ENCODE results near the gene NETO2. TPM values are rescaled to one million over a fixed set of nuclear protein-coding genes. Genes with fewer than 3 reads are reported as not detected.
"Not testable (repeated sequence)": the region's sequence is repeated elsewhere in the genome, so short reads cannot be mapped to it uniquely, and the experiment has no call there.

Gene NETO2, protein sequence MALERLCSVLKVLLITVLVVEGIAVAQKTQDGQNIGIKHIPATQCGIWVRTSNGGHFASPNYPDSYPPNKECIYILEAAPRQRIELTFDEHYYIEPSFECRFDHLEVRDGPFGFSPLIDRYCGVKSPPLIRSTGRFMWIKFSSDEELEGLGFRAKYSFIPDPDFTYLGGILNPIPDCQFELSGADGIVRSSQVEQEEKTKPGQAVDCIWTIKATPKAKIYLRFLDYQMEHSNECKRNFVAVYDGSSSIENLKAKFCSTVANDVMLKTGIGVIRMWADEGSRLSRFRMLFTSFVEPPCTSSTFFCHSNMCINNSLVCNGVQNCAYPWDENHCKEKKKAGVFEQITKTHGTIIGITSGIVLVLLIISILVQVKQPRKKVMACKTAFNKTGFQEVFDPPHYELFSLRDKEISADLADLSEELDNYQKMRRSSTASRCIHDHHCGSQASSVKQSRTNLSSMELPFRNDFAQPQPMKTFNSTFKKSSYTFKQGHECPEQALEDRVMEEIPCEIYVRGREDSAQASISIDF
- 10 to 100 TPM in 2 of 6 donors, 1 to 10 TPM in 4; 1.0 to 13.7 (median 7.2) TPM for total RNA-seq

DNA sequence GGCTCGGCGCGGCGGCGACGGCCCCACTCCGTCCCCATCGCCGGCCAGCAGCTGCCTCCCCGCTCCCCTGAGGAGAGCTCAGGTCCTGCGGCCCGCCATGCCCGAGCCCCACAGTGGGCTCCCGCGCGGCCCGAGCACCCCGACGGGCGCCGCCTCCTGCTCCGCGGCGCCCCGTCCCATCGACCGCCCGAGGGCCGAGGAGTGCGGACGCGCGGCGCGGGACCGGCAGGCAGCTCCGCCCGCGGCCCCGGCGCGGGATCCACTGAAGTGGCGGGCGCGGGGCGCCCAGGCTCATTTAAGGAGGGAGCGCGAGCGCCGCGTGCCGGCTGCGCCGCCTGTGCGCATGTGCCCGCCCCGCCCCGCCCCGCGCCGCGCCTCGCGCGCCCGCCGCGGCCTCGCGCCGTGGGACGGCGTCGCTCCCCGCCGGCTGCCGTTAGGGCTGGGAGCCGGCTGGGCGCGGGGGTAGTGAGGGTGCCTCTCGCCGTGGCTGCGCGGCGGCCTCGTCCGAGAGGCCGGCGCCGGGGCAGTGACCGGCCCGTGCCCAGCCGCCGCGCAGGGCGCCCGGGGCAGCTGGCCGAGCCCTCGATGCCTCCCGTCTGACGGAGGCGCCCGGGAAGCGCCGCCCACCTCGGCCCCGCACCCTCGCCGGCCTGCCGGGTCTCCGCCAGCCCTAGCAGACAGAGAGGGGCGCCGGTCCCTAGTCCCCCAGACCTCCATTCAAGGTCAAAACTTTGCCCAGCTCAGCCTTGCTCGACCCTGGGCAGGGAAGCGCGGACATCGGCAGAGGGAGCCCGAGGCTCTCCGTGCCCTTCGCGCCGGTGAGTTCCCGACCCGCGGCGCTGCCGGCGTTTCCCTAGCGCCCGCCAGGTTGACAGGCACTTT, at the start of gene NETO2:
Gene NETO2, minus strand, starts transcription at position 269 of the 882 bp plus-strand sequence. CDS start 333 bp downstream, outside the sequence.
- Histone ChIP-seq H3K9me3 (no peaks in the 10 kb centered on the region), H3K4me1 (peaks cover 0 to 33% (median 20%) of the 10 kb centered on the region in 4 donors), H3K27ac (peak within 1 kb of the TSS; percentile 59 to 80 (median 66)), H3K36me3 (no peaks in the 10 kb centered on the region), H3K27me3 (peaks cover 0 to 7% (median 0%) of the 10 kb centered on the region in 4 donors), H3K4me3 (peak within 1 kb of the TSS; percentile 12 to 70 (median 66))
- TF ChIP-seq, protein P1, sequence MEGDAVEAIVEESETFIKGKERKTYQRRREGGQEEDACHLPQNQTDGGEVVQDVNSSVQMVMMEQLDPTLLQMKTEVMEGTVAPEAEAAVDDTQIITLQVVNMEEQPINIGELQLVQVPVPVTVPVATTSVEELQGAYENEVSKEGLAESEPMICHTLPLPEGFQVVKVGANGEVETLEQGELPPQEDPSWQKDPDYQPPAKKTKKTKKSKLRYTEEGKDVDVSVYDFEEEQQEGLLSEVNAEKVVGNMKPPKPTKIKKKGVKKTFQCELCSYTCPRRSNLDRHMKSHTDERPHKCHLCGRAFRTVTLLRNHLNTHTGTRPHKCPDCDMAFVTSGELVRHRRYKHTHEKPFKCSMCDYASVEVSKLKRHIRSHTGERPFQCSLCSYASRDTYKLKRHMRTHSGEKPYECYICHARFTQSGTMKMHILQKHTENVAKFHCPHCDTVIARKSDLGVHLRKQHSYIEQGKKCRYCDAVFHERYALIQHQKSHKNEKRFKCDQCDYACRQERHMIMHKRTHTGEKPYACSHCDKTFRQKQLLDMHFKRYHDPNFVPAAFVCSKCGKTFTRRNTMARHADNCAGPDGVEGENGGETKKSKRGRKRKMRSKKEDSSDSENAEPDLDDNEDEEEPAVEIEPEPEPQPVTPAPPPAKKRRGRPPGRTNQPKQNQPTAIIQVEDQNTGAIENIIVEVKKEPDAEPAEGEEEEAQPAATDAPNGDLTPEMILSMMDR (IDR thresholded peaks at IDR 0.05) = peak; percentile 39 to 52 (median 44)
- TF ChIP-seq EP300 (IDR thresholded peaks at IDR 0.05) (no peak), POLR2A (IDR thresholded peaks at IDR 0.05) (peak in 1 of 4 donors; percentile 21), POLR2AphosphoS5 (IDR thresholded peaks at IDR 0.05) (no peak)
- WGBS, 2 donors = 4% methylated on average over 46 of the region's 130 CpGs; no CpG with 5 or more reads in 1 of the 2 donors
- peak; percentile 63 to 76 for ATAC-seq (ENCODE audit: low FRiP score in 2 of 2)
- peak; percentile 39 to 95 for DNase-seq

DNA sequence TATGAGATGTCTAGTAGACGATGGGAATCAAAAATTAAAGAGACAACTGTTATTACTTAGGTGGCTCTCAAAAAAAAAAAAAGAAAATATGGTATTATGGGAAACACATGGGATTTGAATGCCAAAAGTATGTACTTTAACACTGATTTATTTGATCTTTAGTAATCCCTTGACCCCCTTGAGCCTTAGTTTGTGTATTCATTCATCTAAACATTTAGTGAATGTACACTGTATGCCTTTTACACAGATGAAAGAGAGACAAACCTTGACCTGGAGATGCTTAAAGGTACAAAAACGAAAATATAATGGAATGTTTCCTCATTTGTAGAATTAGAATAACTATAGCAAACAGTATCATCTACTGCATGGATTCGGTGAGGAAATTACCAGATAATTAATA, 38.6 kb upstream of the NETO2 start:
- no peak overlapping the region for H3K4me3 ChIP-seq
- ATAC-seq (ENCODE audit: low FRiP score in 2 of 2) (no peak), DNase-seq (no peak)
- no peak overlapping the region for H3K27ac ChIP-seq
- H3K9me3 ChIP-seq = no peaks in the 10 kb centered on the region
- TF ChIP-seq POLR2A (IDR thresholded peaks at IDR 0.05) = no peak
- no peaks in the 10 kb centered on the region for H3K27me3 ChIP-seq
- H3K36me3 ChIP-seq = no peaks in the 10 kb centered on the region
- H3K4me1 ChIP-seq = no peaks in the 10 kb centered on the region
- whole genome bisulfite sequencing, 2 donors = 96 to 98% methylated on average over 3 of the region's 3 CpGs

DNA sequence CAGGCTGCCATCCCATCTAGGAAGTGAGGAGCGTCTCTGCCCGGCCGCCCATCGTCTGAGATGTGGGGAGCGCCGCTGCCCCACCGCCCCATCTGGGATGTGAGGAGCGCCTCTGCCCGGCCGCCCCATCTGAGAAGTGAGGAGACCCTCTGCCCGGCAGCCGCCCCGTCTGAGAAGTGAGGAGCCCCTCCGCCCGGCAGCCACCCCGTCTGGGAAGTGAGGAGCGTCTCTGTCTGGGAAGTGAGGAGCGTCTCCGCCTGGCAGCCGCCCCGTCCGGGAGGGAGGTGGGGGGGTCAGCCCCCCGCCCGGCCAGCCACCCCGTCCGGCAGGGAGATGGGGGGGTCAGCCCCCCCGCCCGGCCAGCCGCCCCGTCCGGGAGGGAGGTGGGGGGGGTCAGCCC, 37.3 kb upstream of the NETO2 start:
- not testable (repeated sequence) for H3K36me3 ChIP-seq; ATAC-seq (ENCODE audit: low FRiP score in 2 of 2); H3K9me3 ChIP-seq; H3K27ac ChIP-seq; H3K27me3 ChIP-seq; H3K4me3 ChIP-seq; H3K4me1 ChIP-seq
- WGBS, 2 donors = 96 to 99% methylated on average over 7 to 10 of the region's 31 CpGs
- peak in 1 of 2 donors; percentile 68 for DNase-seq

DNA sequence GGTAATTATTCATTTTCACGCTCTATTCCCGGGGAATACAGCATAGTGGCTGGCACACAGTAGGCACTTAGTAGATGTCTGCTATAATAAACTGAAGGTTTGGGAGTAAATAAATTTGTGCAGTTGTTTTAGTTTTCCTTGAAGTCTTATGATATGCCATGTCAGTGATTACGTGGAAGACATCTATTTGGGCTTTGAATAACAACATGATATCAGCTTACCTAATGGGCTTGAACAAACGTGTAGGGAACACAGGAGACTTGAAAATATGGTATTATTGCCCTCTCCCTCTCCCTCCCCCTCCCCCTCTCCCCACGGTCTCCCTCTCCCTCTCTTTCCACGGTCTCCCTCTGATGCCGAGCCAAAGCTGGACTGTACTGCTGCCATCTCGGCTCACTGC, 36.3 kb upstream of the NETO2 start:
- Histone ChIP-seq H3K36me3 (no peaks in the 10 kb centered on the region), H3K27ac (no peak overlapping the region), H3K4me1 (no peaks in the 10 kb centered on the region), H3K9me3 (no peaks in the 10 kb centered on the region), H3K4me3 (no peak overlapping the region), H3K27me3 (no peaks in the 10 kb centered on the region)
- WGBS, 2 donors = 93 to 98% methylated on average over 8 of the region's 8 CpGs
- TF ChIP-seq, protein P1 (IDR thresholded peaks at IDR 0.05) = no peak
- TF ChIP-seq POLR2A (IDR thresholded peaks at IDR 0.05) (no peak), EP300 (IDR thresholded peaks at IDR 0.05) (no peak), POLR2AphosphoS5 (IDR thresholded peaks at IDR 0.05) (no peak)
- DNase-seq (no peak), ATAC-seq (ENCODE audit: low FRiP score in 2 of 2) (no peak)

DNA sequence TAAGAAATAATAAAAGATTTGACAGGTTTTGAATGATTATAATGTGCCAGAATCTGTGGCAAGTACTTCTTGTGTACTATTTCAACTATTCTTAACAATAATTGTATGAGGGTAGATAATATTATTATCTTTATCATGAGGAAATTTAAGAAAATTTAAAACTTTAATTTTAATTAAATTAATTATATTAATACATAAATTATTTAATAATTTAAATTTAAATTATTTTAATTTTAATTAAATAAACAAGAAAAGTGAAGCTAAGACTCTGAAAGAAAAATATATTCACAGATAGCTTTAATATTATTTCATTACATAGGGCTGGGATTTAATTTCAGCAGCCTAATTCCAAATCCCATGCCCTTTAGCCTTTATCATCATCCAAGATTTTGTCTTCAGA, 31.4 kb upstream of the NETO2 start:
- Histone ChIP-seq H3K27ac (no peak overlapping the region), H3K4me3 (no peak overlapping the region), H3K9me3 (no peaks in the 10 kb centered on the region), H3K4me1 (no peaks in the 10 kb centered on the region), H3K36me3 (no peaks in the 10 kb centered on the region), H3K27me3 (no peaks in the 10 kb centered on the region)
- no peak for DNase-seq
- ATAC-seq (ENCODE audit: low FRiP score in 2 of 2) = no peak
- TF ChIP-seq, protein P1 (IDR thresholded peaks at IDR 0.05) = no peak
- TF ChIP-seq EP300 (IDR thresholded peaks at IDR 0.05) (no peak), POLR2A (IDR thresholded peaks at IDR 0.05) (no peak), POLR2AphosphoS5 (IDR thresholded peaks at IDR 0.05) (no peak)

Measured in upper lobe of left lung (tissue), 6 donors.